K562 (cell line): Measurements from ENCODE around the gene FASTK. TPM values are rescaled to one million over a fixed set of nuclear protein-coding genes. Genes with fewer than 3 reads are reported as not detected.

Experiments used
- CBX3 ChIP-seq, 2 experiments: IDR thresholded peaks; 1 replicate in 1 of 2; 2 replicates in 1 of 2; pipeline ENCODE4 v1.6.1; 2012; ENCODE audit warnings: inconsistent platforms in 2 of 2, low read length in 2 of 2, borderline replicate concordance in 1 of 2, control low read depth in 1 of 2
- CSDE1 ChIP-seq, 2 experiments: fragments of 450-650 bp; IDR thresholded peaks; 2 replicates each; pipeline ENCODE4 v1.6.1; 2016; ENCODE audit warnings: mild to moderate bottlenecking in 1 of 2
- CTCF ChIP-seq, 3 experiments: IDR thresholded peaks in 2 of 3; conservative IDR thresholded peaks in 1 of 3; 2 replicates each; pipeline ENCODE4 v1.5.1; 2011 to 2012; ENCODE audit warnings: low read length in 3 of 3, mild to moderate bottlenecking in 3 of 3, control low read depth in 2 of 3, improper control_type of control experiment in 1 of 3, inconsistent platforms in 1 of 3, low read depth in 1 of 3, mixed read lengths in 1 of 3, moderate library complexity in 1 of 3; ENCODE audit not compliant: insufficient read depth in 2 of 3
- ETS2 ChIP-seq: IDR thresholded peaks from 2 replicates; pipeline ENCODE4 v1.6.1; 2016; ENCODE audit warnings: borderline replicate concordance, missing genetic modification characterization, mild to moderate bottlenecking, moderate library complexity, missing compliant biosample characterization; ENCODE audit not compliant: poor library complexity, severe bottlenecking
- FOXP1 ChIP-seq: sonication (generic); formaldehyde crosslinking; IDR thresholded peaks from 2 replicates; pipeline ENCODE4 v1.8.0; 2022; ENCODE audit warnings: mild to moderate bottlenecking, missing genetic modification reagents
- GTF2E2 ChIP-seq: fragments of 200-800 bp; sonication (Bioruptor generic); IDR thresholded peaks from 2 replicates; pipeline ENCODE4 v1.6.1; 2016; ENCODE audit warnings: missing genetic modification characterization, missing compliant biosample characterization
- MYC ChIP-seq, 2 experiments: fragments of 250-450 bp in 1 of 2; sonication (Bioruptor Pico) in 1 of 2; IDR thresholded peaks; 2 replicates each; pipeline versions ENCODE4 v1.5.1 to v1.6.1; 2012 to 2021; ENCODE audit warnings: low read depth in 2 of 2, borderline replicate concordance in 1 of 2, improper control_type of control experiment in 1 of 2, low read length in 1 of 2, mild to moderate bottlenecking in 1 of 2, moderate library complexity in 1 of 2
- NCOA4 ChIP-seq: fragments of 450-650 bp; IDR thresholded peaks from 2 replicates; pipeline ENCODE4 v1.6.1; 2018; ENCODE audit warnings: mild to moderate bottlenecking; ENCODE audit not compliant: partially characterized antibody
- NELFE ChIP-seq: IDR thresholded peaks from 2 replicates; pipeline ENCODE4 v1.6.1; 2011; ENCODE audit warnings: mild to moderate bottlenecking; ENCODE audit not compliant: insufficient read depth, insufficient read length
- NR1H2 ChIP-seq: sonication (generic); formaldehyde crosslinking; IDR thresholded peaks from 2 replicates; pipeline ENCODE4 v1.4.0; 2020; ENCODE audit warnings: mild to moderate bottlenecking, missing genetic modification reagents
- NR4A1 ChIP-seq, 2 experiments: fragments of 250-450 bp in 1 of 2; fragments of 450-650 bp in 1 of 2; sonication (Bioruptor Pico) in 1 of 2; IDR thresholded peaks; 2 replicates each; pipeline versions ENCODE4 v1.4.0 to v1.6.1; 2016 to 2020; ENCODE audit warnings: mild to moderate bottlenecking in 2 of 2, missing compliant biosample characterization in 1 of 2, missing genetic modification characterization in 1 of 2, moderate library complexity in 1 of 2
- PHF20 ChIP-seq: fragments of 450-650 bp; IDR thresholded peaks from 2 replicates; pipeline ENCODE4 v1.6.1; 2018; ENCODE audit not compliant: partially characterized antibody
- PTTG1 ChIP-seq: fragments of 450-650 bp; IDR thresholded peaks from 2 replicates; pipeline ENCODE4 v1.6.1; 2016; ENCODE audit warnings: low read depth, mild to moderate bottlenecking, missing genetic modification characterization, missing compliant biosample characterization
- TRIM25 ChIP-seq: fragments of 450-650 bp; IDR thresholded peaks from 2 replicates; pipeline ENCODE4 v1.7.0; 2016; ENCODE audit warnings: borderline replicate concordance
- ZFP91 ChIP-seq: sonication (generic); formaldehyde crosslinking; IDR thresholded peaks from 2 replicates; pipeline ENCODE4 v1.8.0; 2022; ENCODE audit warnings: mild to moderate bottlenecking, missing genetic modification reagents
- ZNF239 ChIP-seq: fragments of 250-450 bp; sonication (Bioruptor Pico); IDR thresholded peaks from 2 replicates; pipeline ENCODE4 v1.4.0; 2020; ENCODE audit warnings: mild to moderate bottlenecking
- ZNF77 ChIP-seq: fragments of 250-450 bp; sonication (Bioruptor Pico); IDR thresholded peaks from 2 replicates; pipeline ENCODE4 v1.5.0; 2020
- ZNF780A ChIP-seq: fragments of 250-450 bp; sonication (Bioruptor Pico); IDR thresholded peaks from 2 replicates; pipeline ENCODE4 v1.5.0; 2021; ENCODE audit warnings: mild to moderate bottlenecking
- polyA plus RNA-seq, 8 experiments: library from polyadenylated mRNA; depleted of rRNA in 4 of 8; stranded (reverse) in 5 of 8; unstranded in 3 of 8; fragments of >200 nt; fragmentation: Nextera tagmentation in 2 of 8; fragmentation: Illumina TruSeq in 1 of 8; extraction: Ambion mirVana in 2 of 8; extraction: Trizol in 1 of 8; gene quantifications; 2 replicates each; pipeline versions ENCODE4 v1.2.1 to v1.2.3, GENCODE V29; 2011 to 2014; ENCODE audit warnings: inconsistent platforms in 1 of 8, missing spikeins in 1 of 8
- total RNA-seq, 7 experiments: library from RNA; depleted of rRNA in 6 of 7; stranded (reverse); fragments of >200 nt in 6 of 7; fragmentation: Illumina TruSeq in 2 of 7; extraction: Trizol in 2 of 7; gene quantifications; 2 replicates each; pipeline versions ENCODE4 v1.2.1 to v1.2.3, GENCODE V29; 2011 to 2021; ENCODE audit warnings: low replicate concordance in 1 of 7

FASTK gene
- total and polyA plus RNA-seq, 9 of the 15 experiments (the other 6 are each of a cell fraction or from before 2014, with no cell fraction given) = 0.51 to 150 (median 48.2) TPM

- TF ChIP-seq NELFE (no peak), FOXP1 (CRISPR knock-in tag) (peak; percentile 24; the same call in 1 of the 2 replicates), TRIM25 (0 out of 2 replicates have a peak, but pooled peaks have one; percentile 27), ETS2 (tag) (no peak), PTTG1 (no peak), CTCF (IDR thresholded peaks at IDR 0.05 in 2 of 3, conservative IDR thresholded peaks at IDR 0.05 in 1 of 3; ENCODE audit: insufficient read depth in 2 of 3, low read depth in 1 of 3, low read length in 3 of 3) (no peak), ZNF780A (CRISPR knock-in tag) (peak; percentile 46; the same call in 1 of the 2 replicates), CBX3 (IDR thresholded peaks at IDR 0.05; ENCODE audit: borderline replicate concordance in 1 of 2, low read length in 2 of 2) (peak in 1 of 2 experiments; percentile 24; a peak in 1 of 3 replicates), ZNF77 (CRISPR knock-in tag) (no peak), MYC (IDR thresholded peaks at IDR 0.05; ENCODE audit: low read depth, low read length) (peak; percentile 42; the same call in 1 of the 2 replicates), MYC (CRISPR knock-in tag; IDR thresholded peaks at IDR 0.05; ENCODE audit: borderline replicate concordance, low read depth) (peak; percentile 49; the same call in 1 of the 2 replicates), ZNF239 (no peak), PHF20 (no peak), GTF2E2 (tag) (0 out of 2 replicates have a peak, but pooled peaks have one; percentile 22), NR4A1 (CRISPR knock-in tag; IDR thresholded peaks at IDR 0.05) (peak; percentile 58; the same call in 1 of the 2 replicates), NR4A1 (tag; IDR thresholded peaks at IDR 0.05) (no peak), NR1H2 (CRISPR knock-in tag) (no peak), NCOA4 (no peak), CSDE1 (IDR thresholded peaks at IDR 0.05) (no peak), ZFP91 (CRISPR knock-in tag) (no peak)
Measured at GRCh38 chr7:151058781-151059366, 21.7 kb downstream of the FASTK start (continued).
